Germinal center (tissue), 1 donor: ENCODE data around the gene CST6.
"Not testable (repeated sequence)": the region's sequence is repeated elsewhere in the genome, so short reads cannot be mapped to it uniquely, and the experiment has no call there.

Experiments
- DNase-seq: peaks from one replicate; pipeline ENCODE4 v3.0.0; 2012; ENCODE audit warnings: mixed read lengths, low spot score

The CST6 gene

GRCh38 chr11:66015454-66015881 is 3.7 kb downstream of the CST6 start:
- no peak for DNase-seq

- no peak for DNase-seq
These were observed 4.4 kb downstream of the CST6 start for GRCh38 chr11:66015936-66016792.

- no peak for DNase-seq
These were observed 5.0 kb downstream of the CST6 start for GRCh38 chr11:66016793-66017177.

GRCh38 chr11:66017321-66017720 is 5.5 kb downstream of the CST6 start:
- no peak for DNase-seq

GRCh38 chr11:66020212-66020611 is 8.4 kb downstream of the CST6 start:
- DNase-seq: no peak

GRCh38 chr11:66020618-66021357 is 9.0 kb downstream of the CST6 start:
- no peak for DNase-seq

- peak; percentile 86 for DNase-seq
These were observed 10.8 kb downstream of the CST6 start for GRCh38 chr11:66022401-66023185.

- not testable (repeated sequence) for DNase-seq
These were observed 11.3 kb downstream of the CST6 start for GRCh38 chr11:66023186-66023440.

GRCh38 chr11:66026017-66026529 is 14.3 kb downstream of the CST6 start, which contains the start of gene CATSPER1:
Gene CATSPER1 (minus strand): TSS chr11:66026479. CDS start chr11:66026379, 100 bp downstream.
- no peak for DNase-seq

GRCh38 chr11:66032957-66033735 is 21.3 kb downstream of the CST6 start:
- no peak for DNase-seq

GRCh38 chr11:66035653-66036333 is 24.0 kb downstream of the CST6 start:
- DNase-seq: no peak

- no peak for DNase-seq
These were observed 24.5 kb downstream of the CST6 start for GRCh38 chr11:66036334-66036710.

- DNase-seq: no peak
These were observed 25.5 kb downstream of the CST6 start for GRCh38 chr11:66037327-66037726.

GRCh38 chr11:66039765-66040164 is 28.0 kb downstream of the CST6 start:
- no peak for DNase-seq

GRCh38 chr11:66042227-66042995 is 30.6 kb downstream of the CST6 start:
- DNase-seq: no peak

GRCh38 chr11:66042996-66043906 is 31.4 kb downstream of the CST6 start:
- DNase-seq: no peak

GRCh38 chr11:66044757-66045156 is 32.9 kb downstream of the CST6 start:
- no peak for DNase-seq

GRCh38 chr11:66045177-66045639 is 33.4 kb downstream of the CST6 start:
- peak; percentile 93 for DNase-seq

- DNase-seq: no peak
These were observed 35.1 kb downstream of the CST6 start for GRCh38 chr11:66046901-66047300.
